Nephron (organoid): ENCODE measurements around the gene NT5DC1.

Experiments
- H3K27ac Mint-ChIP-seq, 3 experiments: 2 replicates each; pipeline ENCODE4 v1.8.0; 2020; ENCODE audit warnings: mixed read lengths in 3 of 3, mild to moderate bottlenecking in 2 of 3, moderate library complexity in 1 of 3
- H3K27me3 Mint-ChIP-seq: 2 replicates; pipeline ENCODE4 v1.8.0; 2021; ENCODE audit warnings: low read depth, mild to moderate bottlenecking, moderate library complexity, mixed read lengths
- H3K36me3 Mint-ChIP-seq: 2 replicates; pipeline ENCODE4 v1.8.0; 2020; ENCODE audit warnings: low read depth, mixed read lengths
- H3K4me1 Mint-ChIP-seq: 2 replicates; pipeline ENCODE4 v1.8.0; 2020; ENCODE audit warnings: mixed read lengths
- H3K4me3 Mint-ChIP-seq, 3 experiments: 2 replicates each; pipeline ENCODE4 v1.8.0; 2020; ENCODE audit warnings: mild to moderate bottlenecking in 3 of 3, mixed read lengths in 3 of 3, moderate library complexity in 2 of 3
- H3K9me3 Mint-ChIP-seq: 2 replicates; pipeline ENCODE4 v1.8.0; 2020; ENCODE audit warnings: mixed read lengths
- TF ChIP-seq, protein P1 (sequence below), 3 experiments: fragments of 200-600 bp; sonication (generic); IDR thresholded peaks; one replicate each; pipeline ENCODE4 v1.5.0; 2021; ENCODE audit warnings: antibody characterized with exemption in 3 of 3; ENCODE audit not compliant: unreplicated experiment in 3 of 3

The NT5DC1 gene

DNA sequence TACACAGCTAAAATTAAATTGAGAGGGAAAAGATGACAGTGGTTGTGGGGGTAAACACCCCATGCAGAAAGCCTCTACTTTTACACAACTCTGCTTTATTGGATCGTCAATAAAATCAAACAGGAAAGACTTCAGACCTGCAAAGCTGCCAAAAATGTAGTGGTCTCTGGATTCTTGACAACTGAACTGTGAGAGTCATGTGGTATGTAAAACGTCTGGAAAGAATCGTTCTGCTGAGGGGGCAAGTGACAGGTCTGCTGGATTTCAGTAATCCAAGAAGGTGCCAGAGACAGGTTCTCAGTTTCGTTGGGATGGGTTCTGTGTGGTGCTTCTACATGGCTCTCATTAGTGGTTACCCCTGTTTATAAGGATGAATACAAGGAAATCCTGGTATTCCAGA lies 89.9 kb downstream of the NT5DC1 start:
- Mint-ChIP-seq H3K9me3 (peaks cover 5% of the 10 kb centered on the region), H3K4me3 (no peak overlapping the region), H3K27ac (peak overlapping the region in 1 of 3 experiments; percentile 33), H3K27me3 (no peaks in the 10 kb centered on the region), H3K4me1 (peaks cover 24% of the 10 kb centered on the region), H3K36me3 (peaks cover 2% of the 10 kb centered on the region)
- TF ChIP-seq, protein P1, sequence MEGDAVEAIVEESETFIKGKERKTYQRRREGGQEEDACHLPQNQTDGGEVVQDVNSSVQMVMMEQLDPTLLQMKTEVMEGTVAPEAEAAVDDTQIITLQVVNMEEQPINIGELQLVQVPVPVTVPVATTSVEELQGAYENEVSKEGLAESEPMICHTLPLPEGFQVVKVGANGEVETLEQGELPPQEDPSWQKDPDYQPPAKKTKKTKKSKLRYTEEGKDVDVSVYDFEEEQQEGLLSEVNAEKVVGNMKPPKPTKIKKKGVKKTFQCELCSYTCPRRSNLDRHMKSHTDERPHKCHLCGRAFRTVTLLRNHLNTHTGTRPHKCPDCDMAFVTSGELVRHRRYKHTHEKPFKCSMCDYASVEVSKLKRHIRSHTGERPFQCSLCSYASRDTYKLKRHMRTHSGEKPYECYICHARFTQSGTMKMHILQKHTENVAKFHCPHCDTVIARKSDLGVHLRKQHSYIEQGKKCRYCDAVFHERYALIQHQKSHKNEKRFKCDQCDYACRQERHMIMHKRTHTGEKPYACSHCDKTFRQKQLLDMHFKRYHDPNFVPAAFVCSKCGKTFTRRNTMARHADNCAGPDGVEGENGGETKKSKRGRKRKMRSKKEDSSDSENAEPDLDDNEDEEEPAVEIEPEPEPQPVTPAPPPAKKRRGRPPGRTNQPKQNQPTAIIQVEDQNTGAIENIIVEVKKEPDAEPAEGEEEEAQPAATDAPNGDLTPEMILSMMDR (IDR thresholded peaks at IDR 0.05; ENCODE audit: unreplicated experiment in 3 of 3): no peak

DNA sequence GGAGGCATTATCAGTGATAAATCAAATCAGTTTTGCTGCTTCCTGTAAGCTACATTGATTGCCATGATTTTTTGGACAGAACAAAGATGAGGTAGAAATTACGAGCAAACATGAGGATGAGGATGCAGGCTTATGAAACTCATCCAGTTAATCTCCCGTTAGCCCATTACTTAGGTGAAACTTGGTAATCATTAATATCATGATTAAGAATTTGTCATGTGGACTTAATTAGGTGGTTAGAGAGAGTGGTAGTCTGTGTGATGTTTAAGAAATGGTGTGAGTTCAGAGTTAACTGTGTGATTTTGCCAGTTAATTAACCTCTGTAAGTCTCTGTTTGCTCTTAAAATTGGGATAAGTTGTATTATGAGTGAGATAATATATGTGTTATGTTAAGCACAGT lies 91.2 kb downstream of the NT5DC1 start:
- Mint-ChIP-seq H3K4me3 (no peak overlapping the region), H3K36me3 (no peaks in the 10 kb centered on the region), H3K9me3 (no peaks in the 10 kb centered on the region), H3K4me1 (peaks cover 34% of the 10 kb centered on the region), H3K27ac (no peak overlapping the region), H3K27me3 (no peaks in the 10 kb centered on the region)
- TF ChIP-seq, protein P1 (IDR thresholded peaks at IDR 0.05; ENCODE audit: unreplicated experiment in 3 of 3): no peak

DNA sequence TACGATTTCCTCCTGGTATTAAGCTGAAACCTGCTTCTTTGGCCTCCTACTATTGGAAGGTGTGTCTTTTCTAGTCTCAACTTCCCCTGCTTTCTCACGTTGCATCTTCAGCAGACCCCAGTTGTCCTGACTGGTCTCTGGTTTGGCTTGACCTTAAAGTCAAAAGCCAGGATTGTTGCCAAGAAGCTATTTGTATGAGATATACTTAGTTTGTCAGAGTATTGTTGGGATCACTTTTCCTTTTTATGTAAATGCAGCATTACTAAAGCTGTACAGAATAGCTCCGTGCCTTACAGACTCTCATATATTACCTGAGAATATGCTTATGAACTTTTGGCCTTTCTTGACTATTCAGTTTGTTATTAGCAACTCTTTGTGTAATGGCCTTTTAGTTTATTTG lies 92.1 kb downstream of the NT5DC1 start:
- no peaks in the 10 kb centered on the region for H3K36me3 Mint-ChIP-seq
- H3K27me3 Mint-ChIP-seq: no peaks in the 10 kb centered on the region
- H3K9me3 Mint-ChIP-seq: no peaks in the 10 kb centered on the region
- no peak overlapping the region for H3K4me3 Mint-ChIP-seq
- TF ChIP-seq, protein P1 (IDR thresholded peaks at IDR 0.05; ENCODE audit: unreplicated experiment in 3 of 3): no peak
- H3K4me1 Mint-ChIP-seq: peaks cover 38% of the 10 kb centered on the region
- no peak overlapping the region for H3K27ac Mint-ChIP-seq

DNA sequence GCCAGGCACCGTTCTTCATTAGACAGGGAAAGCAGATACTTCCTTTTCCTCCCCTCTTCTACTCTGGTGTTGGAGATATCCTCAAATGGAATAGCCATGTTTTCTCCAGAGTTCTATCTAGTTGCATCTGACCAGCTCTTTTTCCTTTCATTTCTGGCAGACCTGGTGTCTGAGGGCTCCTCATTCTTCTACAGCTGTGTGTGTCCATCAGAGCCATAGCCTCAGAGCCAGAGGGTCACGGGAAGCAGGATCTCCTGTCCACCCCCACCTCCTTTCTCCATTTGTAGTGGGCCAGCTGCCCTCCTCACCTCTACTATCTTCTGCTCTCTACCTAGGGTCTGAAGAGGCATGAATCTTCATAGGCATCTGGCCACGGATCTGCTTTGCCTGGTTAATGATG lies 96.2 kb downstream of the NT5DC1 start:
- Mint-ChIP-seq H3K27ac (no peak overlapping the region), H3K4me3 (peak overlapping the region in 1 of 3 experiments; percentile 6), H3K27me3 (no peaks in the 10 kb centered on the region), H3K4me1 (peaks cover 39% of the 10 kb centered on the region), H3K9me3 (no peaks in the 10 kb centered on the region), H3K36me3 (no peaks in the 10 kb centered on the region)
- TF ChIP-seq, protein P1 (IDR thresholded peaks at IDR 0.05; ENCODE audit: unreplicated experiment in 3 of 3): no peak

DNA sequence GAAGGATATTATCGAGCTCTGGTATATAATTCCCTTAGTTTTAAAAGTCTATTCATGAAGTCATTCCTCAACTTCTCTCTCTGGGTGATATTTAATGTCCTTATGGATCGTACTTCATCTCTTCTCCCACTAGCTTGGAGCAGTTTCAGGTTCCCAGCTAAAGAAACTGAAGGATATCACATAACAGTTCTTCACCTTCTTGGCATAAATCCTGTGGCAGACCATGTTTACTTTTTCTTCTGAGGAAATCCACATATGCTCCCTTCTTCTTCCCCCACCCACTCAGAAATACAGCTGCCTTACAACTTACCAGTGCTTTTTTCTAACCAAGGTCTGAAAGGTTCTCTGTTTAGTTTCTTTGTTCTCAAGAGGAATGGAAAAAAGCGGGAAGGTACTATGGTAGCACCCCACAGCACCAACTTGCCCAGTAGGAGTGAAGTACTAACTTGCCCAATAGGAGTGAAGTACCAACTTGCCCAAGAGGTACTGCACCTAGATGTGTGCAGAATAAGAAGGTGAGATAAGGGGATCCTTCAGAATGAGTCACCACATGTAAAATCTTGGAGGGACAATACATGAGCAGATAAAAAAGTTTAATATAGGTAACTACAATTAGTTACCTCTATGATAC lies 100.1 kb downstream of the NT5DC1 start:
- peaks cover 31% of the 10 kb centered on the region for H3K4me1 Mint-ChIP-seq
- peak overlapping the region in 1 of 3 experiments; percentile 12 for H3K27ac Mint-ChIP-seq
- H3K27me3 Mint-ChIP-seq: no peaks in the 10 kb centered on the region
- H3K36me3 Mint-ChIP-seq: no peaks in the 10 kb centered on the region
- H3K9me3 Mint-ChIP-seq: no peaks in the 10 kb centered on the region
- H3K4me3 Mint-ChIP-seq: no peak overlapping the region
- TF ChIP-seq, protein P1 (IDR thresholded peaks at IDR 0.05; ENCODE audit: unreplicated experiment in 3 of 3): no peak

DNA sequence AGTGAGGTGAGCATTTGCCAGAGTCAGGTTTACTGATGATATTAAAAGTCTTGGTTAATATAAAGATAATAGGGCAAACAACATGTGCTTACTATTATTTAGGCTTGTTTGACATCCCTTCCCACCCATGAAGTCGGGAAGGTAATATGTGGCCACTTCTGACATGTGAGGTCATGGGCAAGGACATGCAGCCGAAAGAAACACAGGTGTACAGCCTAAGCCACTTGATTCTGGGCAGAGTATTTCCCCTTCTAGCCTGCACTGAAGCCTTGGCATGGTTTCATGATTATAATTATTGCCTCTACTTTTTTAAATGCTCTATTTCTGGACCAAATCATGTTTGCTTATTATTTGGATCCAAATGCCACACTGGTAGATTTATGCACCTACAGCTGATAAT lies 100.9 kb downstream of the NT5DC1 start:
- TF ChIP-seq, protein P1 (IDR thresholded peaks at IDR 0.05; ENCODE audit: unreplicated experiment in 3 of 3): no peak
- H3K36me3 Mint-ChIP-seq: no peaks in the 10 kb centered on the region
- peaks cover 27% of the 10 kb centered on the region for H3K4me1 Mint-ChIP-seq
- H3K4me3 Mint-ChIP-seq: no peak overlapping the region
- no peaks in the 10 kb centered on the region for H3K9me3 Mint-ChIP-seq
- no peak overlapping the region for H3K27ac Mint-ChIP-seq
- H3K27me3 Mint-ChIP-seq: no peaks in the 10 kb centered on the region
